HL-60 (cell line): Measurements from ENCODE around the gene GALNS.

Source experiments
- GABPA ChIP-seq: IDR thresholded peaks from 2 replicates; pipeline ENCODE4 v1.6.1; 2012; ENCODE audit warnings: low read depth
- POLR2AphosphoS5 ChIP-seq: IDR thresholded peaks from 2 replicates; pipeline ENCODE4 v1.6.1; 2012; ENCODE audit warnings: low read depth
- TF ChIP-seq, protein P1 (sequence below): IDR thresholded peaks from one replicate; pipeline ENCODE4 v1.5.1; 2011; ENCODE audit warnings: low read length, control low read depth, inconsistent platforms; ENCODE audit not compliant: insufficient read depth
- TF ChIP-seq, protein P2 (sequence below): IDR thresholded peaks from 2 replicates; pipeline ENCODE4 v1.6.1; 2012; ENCODE audit warnings: low read depth; ENCODE audit not compliant: insufficient replicate concordance

DNA sequence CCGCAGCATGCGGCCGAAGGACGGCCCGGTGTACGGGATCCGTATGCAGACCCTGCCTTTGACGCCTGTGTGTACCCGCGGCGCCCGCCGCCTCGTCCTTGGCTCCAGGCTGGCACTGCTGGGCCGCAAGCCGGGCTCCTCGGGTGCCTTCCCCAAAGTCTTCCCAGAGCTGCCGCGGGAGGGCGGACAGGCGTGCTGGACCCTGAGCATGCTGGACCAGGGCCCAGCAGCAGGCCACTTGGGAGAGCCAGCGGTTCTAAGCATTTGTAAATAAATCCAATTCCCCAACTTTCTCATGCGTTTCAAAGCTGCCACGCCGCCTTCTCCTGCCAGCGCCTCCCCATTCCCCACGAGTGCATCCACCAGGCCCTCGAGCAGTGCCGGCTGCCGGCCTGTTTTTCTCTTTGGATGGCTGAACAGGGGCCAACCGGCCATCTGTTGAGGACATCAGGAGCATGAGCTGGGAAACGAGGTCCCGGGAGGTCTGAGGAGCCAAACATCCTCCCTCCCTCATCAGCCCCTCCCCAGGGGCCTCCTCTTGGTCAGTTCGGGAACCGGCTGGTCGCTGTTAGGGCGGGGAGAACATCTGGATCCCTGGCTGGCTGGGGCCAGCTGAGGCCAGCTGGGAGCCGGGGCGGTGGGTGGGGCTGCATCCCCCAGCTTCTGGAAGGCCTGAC lies 30.2 kb upstream of the GALNS start:
- TF ChIP-seq, protein P1, sequence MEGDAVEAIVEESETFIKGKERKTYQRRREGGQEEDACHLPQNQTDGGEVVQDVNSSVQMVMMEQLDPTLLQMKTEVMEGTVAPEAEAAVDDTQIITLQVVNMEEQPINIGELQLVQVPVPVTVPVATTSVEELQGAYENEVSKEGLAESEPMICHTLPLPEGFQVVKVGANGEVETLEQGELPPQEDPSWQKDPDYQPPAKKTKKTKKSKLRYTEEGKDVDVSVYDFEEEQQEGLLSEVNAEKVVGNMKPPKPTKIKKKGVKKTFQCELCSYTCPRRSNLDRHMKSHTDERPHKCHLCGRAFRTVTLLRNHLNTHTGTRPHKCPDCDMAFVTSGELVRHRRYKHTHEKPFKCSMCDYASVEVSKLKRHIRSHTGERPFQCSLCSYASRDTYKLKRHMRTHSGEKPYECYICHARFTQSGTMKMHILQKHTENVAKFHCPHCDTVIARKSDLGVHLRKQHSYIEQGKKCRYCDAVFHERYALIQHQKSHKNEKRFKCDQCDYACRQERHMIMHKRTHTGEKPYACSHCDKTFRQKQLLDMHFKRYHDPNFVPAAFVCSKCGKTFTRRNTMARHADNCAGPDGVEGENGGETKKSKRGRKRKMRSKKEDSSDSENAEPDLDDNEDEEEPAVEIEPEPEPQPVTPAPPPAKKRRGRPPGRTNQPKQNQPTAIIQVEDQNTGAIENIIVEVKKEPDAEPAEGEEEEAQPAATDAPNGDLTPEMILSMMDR: no peak
- TF ChIP-seq POLR2AphosphoS5 (no peak), GABPA (no peak)
- TF ChIP-seq, protein P2, sequence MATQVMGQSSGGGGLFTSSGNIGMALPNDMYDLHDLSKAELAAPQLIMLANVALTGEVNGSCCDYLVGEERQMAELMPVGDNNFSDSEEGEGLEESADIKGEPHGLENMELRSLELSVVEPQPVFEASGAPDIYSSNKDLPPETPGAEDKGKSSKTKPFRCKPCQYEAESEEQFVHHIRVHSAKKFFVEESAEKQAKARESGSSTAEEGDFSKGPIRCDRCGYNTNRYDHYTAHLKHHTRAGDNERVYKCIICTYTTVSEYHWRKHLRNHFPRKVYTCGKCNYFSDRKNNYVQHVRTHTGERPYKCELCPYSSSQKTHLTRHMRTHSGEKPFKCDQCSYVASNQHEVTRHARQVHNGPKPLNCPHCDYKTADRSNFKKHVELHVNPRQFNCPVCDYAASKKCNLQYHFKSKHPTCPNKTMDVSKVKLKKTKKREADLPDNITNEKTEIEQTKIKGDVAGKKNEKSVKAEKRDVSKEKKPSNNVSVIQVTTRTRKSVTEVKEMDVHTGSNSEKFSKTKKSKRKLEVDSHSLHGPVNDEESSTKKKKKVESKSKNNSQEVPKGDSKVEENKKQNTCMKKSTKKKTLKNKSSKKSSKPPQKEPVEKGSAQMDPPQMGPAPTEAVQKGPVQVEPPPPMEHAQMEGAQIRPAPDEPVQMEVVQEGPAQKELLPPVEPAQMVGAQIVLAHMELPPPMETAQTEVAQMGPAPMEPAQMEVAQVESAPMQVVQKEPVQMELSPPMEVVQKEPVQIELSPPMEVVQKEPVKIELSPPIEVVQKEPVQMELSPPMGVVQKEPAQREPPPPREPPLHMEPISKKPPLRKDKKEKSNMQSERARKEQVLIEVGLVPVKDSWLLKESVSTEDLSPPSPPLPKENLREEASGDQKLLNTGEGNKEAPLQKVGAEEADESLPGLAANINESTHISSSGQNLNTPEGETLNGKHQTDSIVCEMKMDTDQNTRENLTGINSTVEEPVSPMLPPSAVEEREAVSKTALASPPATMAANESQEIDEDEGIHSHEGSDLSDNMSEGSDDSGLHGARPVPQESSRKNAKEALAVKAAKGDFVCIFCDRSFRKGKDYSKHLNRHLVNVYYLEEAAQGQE: no peak
